Lower leg skin (tissue), 3 donors: Measurements from ENCODE around the gene B4GALT6.

Experiments
- POLR2A ChIP-seq, 2 donors: fragments of 450-650 bp; IDR thresholded peaks; one replicate each; pipeline ENCODE4 v1.6.1; 2016 to 2017; ENCODE audit warnings: antibody characterized with exemption in 2 of 2, mild to moderate bottlenecking in 1 of 2, moderate library complexity in 1 of 2
- TF ChIP-seq, protein P1 (sequence below), 3 donors: fragments of 450-650 bp; IDR thresholded peaks; one replicate each; pipeline ENCODE4 v1.5.1; 2016; ENCODE audit warnings: antibody characterized with exemption in 3 of 3, mild to moderate bottlenecking in 3 of 3, moderate library complexity in 2 of 3

DNA sequence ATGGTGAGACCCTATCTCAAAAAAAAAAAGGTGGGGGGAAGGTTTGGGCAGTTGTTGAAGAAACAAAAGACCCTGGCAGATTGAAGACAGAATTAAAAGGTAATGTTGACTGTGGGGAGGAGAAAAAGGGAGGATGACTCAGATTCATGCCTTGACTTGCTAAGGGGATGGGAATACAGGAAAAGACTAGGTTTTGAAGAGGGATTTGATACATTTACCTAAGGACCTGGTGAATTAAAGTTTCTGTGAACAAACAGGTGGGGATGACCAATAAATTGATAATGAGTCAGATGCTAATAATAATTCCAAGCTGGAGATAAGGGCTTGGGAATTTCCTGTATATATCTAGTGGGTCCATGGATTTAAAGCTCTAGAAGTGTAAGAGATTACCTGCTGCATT lies 65.1 kb downstream of the B4GALT6 start:
- TF ChIP-seq, protein P1, sequence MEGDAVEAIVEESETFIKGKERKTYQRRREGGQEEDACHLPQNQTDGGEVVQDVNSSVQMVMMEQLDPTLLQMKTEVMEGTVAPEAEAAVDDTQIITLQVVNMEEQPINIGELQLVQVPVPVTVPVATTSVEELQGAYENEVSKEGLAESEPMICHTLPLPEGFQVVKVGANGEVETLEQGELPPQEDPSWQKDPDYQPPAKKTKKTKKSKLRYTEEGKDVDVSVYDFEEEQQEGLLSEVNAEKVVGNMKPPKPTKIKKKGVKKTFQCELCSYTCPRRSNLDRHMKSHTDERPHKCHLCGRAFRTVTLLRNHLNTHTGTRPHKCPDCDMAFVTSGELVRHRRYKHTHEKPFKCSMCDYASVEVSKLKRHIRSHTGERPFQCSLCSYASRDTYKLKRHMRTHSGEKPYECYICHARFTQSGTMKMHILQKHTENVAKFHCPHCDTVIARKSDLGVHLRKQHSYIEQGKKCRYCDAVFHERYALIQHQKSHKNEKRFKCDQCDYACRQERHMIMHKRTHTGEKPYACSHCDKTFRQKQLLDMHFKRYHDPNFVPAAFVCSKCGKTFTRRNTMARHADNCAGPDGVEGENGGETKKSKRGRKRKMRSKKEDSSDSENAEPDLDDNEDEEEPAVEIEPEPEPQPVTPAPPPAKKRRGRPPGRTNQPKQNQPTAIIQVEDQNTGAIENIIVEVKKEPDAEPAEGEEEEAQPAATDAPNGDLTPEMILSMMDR (IDR thresholded peaks at IDR 0.05), result no peak
- no peak for TF ChIP-seq POLR2A (IDR thresholded peaks at IDR 0.05)
